ENCODE data around the gene FARS2.

FARS2 gene

GRCh38 chr6:5597413-5597812, 336.1 kb downstream of the FARS2 start:
- no peak overlapping the region for H3K9ac ChIP-seq (ENCODE audit: low read length)
- no CpG with 5 or more reads among the region's 7 CpGs for WGBS (ENCODE audit: extremely low coverage, insufficient coverage, insufficient read length)
- H3K79me1 ChIP-seq (ENCODE audit: low read length): no peaks in the 10 kb centered on the region
- no peak overlapping the region for H3K14ac ChIP-seq (ENCODE audit: low read length)
- H3K4me3 ChIP-seq (ENCODE audit: low read depth, low read length): no peak overlapping the region
- no peak overlapping the region for H3K4ac ChIP-seq (ENCODE audit: low read depth, low read length)
- no peak overlapping the region for H2BK5ac ChIP-seq (ENCODE audit: low read depth, low read length, poor library complexity)
- H3K4me1 ChIP-seq (ENCODE audit: control insufficient read depth in 1 of 2, insufficient read depth in 2 of 2, low read length in 2 of 2): no peaks in the 10 kb centered on the region
- no peak overlapping the region for H4K91ac ChIP-seq (ENCODE audit: low read depth, low read length)
- no peak for DNase-seq
- H2AK5ac ChIP-seq (ENCODE audit: low read length): no peak overlapping the region
- H3K79me2 ChIP-seq (ENCODE audit: control insufficient read depth, insufficient read depth, low read length, poor library complexity): no peaks in the 10 kb centered on the region
- H2BK120ac ChIP-seq (ENCODE audit: insufficient read depth, low read length, poor library complexity): no peak overlapping the region
- H2BK12ac ChIP-seq (ENCODE audit: low read length): no peak overlapping the region
- H3K18ac ChIP-seq (ENCODE audit: low read length): no peak overlapping the region
- no peak overlapping the region for H4K8ac ChIP-seq (ENCODE audit: low read depth, low read length)
- no peak overlapping the region for H3K23ac ChIP-seq (ENCODE audit: low read length)
- no peak overlapping the region for H2AFZ ChIP-seq (ENCODE audit: insufficient read depth, low read length, poor library complexity)
- H4K12ac ChIP-seq (ENCODE audit: low read depth, low read length): no peak overlapping the region
- H3K36me3 ChIP-seq (ENCODE audit: control insufficient read depth in 1 of 2, insufficient read depth in 2 of 2, low read length in 2 of 2): no peaks in the 10 kb centered on the region
- H3K4me2 ChIP-seq (ENCODE audit: low read length): no peak overlapping the region
- no peaks in the 10 kb centered on the region for H3K27me3 ChIP-seq (ENCODE audit: insufficient read depth, low read length)
- H3K27ac ChIP-seq (ENCODE audit: low read depth, low read length): no peak overlapping the region
- H3K9me3 ChIP-seq (ENCODE audit: insufficient read depth, low read depth, low read length): no peaks in the 10 kb centered on the region

DNA sequence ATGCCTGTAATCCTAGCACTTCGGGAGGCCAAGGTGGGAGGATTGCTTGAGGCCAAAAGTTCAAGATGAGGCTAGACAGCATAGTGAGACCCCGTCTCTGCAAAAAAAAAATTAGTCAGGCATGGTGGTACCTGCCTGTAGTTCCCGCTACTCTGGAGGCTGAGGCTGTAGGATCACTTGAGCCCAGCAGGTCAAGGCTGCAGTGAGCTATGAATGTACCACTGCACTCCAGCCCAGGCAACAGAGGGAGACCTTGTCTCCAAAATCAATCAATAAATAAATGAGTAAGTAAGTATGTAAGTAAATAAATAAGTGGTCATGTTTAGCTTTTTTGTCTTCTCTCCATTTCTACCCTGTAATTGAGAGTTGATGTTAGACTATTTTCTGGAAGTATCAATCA, 336.8 kb downstream of the FARS2 start:
- H3K18ac ChIP-seq (ENCODE audit: low read length): no peak overlapping the region
- H4K91ac ChIP-seq (ENCODE audit: low read depth, low read length): no peak overlapping the region
- no peaks in the 10 kb centered on the region for H3K79me2 ChIP-seq (ENCODE audit: control insufficient read depth, insufficient read depth, low read length, poor library complexity)
- no peaks in the 10 kb centered on the region for H3K4me1 ChIP-seq (ENCODE audit: control insufficient read depth in 1 of 2, insufficient read depth in 2 of 2, low read length in 2 of 2)
- no peak overlapping the region for H3K4ac ChIP-seq (ENCODE audit: low read depth, low read length)
- H2AK5ac ChIP-seq (ENCODE audit: low read length): no peak overlapping the region
- H3K9ac ChIP-seq (ENCODE audit: low read length): no peak overlapping the region
- H2BK5ac ChIP-seq (ENCODE audit: low read depth, low read length, poor library complexity): no peak overlapping the region
- no peak overlapping the region for H3K4me2 ChIP-seq (ENCODE audit: low read length)
- H2BK12ac ChIP-seq (ENCODE audit: low read length): no peak overlapping the region
- H4K8ac ChIP-seq (ENCODE audit: low read depth, low read length): no peak overlapping the region
- no peak overlapping the region for H3K27ac ChIP-seq (ENCODE audit: low read depth, low read length)
- no peak overlapping the region for H4K12ac ChIP-seq (ENCODE audit: low read depth, low read length)
- no peaks in the 10 kb centered on the region for H3K9me3 ChIP-seq (ENCODE audit: insufficient read depth, low read depth, low read length)
- H3K79me1 ChIP-seq (ENCODE audit: low read length): no peaks in the 10 kb centered on the region
- no peak for DNase-seq
- no peak overlapping the region for H2BK120ac ChIP-seq (ENCODE audit: insufficient read depth, low read length, poor library complexity)
- no peaks in the 10 kb centered on the region for H3K36me3 ChIP-seq (ENCODE audit: control insufficient read depth in 1 of 2, insufficient read depth in 2 of 2, low read length in 2 of 2)
- no peak overlapping the region for H2AFZ ChIP-seq (ENCODE audit: insufficient read depth, low read length, poor library complexity)
- WGBS (ENCODE audit: extremely low coverage, insufficient coverage, insufficient read length): no CpG with 5 or more reads among the region's 3 CpGs
- no peaks in the 10 kb centered on the region for H3K27me3 ChIP-seq (ENCODE audit: insufficient read depth, low read length)
- H3K14ac ChIP-seq (ENCODE audit: low read length): no peak overlapping the region
- no peak overlapping the region for H3K4me3 ChIP-seq (ENCODE audit: low read depth, low read length)
- no peak overlapping the region for H3K23ac ChIP-seq (ENCODE audit: low read length)

DNA sequence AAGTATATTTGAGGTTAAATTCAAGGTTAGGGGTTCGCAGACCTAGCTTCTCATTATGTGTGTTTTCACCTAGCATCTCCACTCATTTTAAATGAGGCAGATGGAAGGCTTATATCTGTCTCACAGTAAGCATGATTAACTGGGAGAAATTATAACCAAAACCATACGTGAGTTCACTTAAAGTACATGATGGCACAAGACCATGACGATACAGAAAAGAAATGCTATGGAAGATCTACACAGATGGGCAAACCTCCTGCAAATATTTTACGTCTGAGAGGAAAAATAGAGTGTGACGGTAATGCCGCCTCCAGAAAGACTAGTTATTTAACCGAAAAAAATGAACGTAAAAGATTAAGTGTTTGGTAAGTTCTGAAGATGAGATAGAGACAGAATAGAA, 337.8 kb downstream of the FARS2 start:
- no peak overlapping the region for H3K18ac ChIP-seq (ENCODE audit: low read length)
- H3K9ac ChIP-seq (ENCODE audit: low read length): no peak overlapping the region
- no peaks in the 10 kb centered on the region for H3K79me1 ChIP-seq (ENCODE audit: low read length)
- no peak overlapping the region for H2BK120ac ChIP-seq (ENCODE audit: insufficient read depth, low read length, poor library complexity)
- H4K8ac ChIP-seq (ENCODE audit: low read depth, low read length): no peak overlapping the region
- DNase-seq: no peak
- no peak overlapping the region for H4K12ac ChIP-seq (ENCODE audit: low read depth, low read length)
- H3K27me3 ChIP-seq (ENCODE audit: insufficient read depth, low read length): no peaks in the 10 kb centered on the region
- no peaks in the 10 kb centered on the region for H3K9me3 ChIP-seq (ENCODE audit: insufficient read depth, low read depth, low read length)
- WGBS (ENCODE audit: extremely low coverage, insufficient coverage, insufficient read length): 100% methylated on average over 1 of the region's 8 CpGs
- H3K4me3 ChIP-seq (ENCODE audit: low read depth, low read length): no peak overlapping the region
- H3K79me2 ChIP-seq (ENCODE audit: control insufficient read depth, insufficient read depth, low read length, poor library complexity): no peaks in the 10 kb centered on the region
- H3K14ac ChIP-seq (ENCODE audit: low read length): no peak overlapping the region
- H4K91ac ChIP-seq (ENCODE audit: low read depth, low read length): no peak overlapping the region
- H2BK12ac ChIP-seq (ENCODE audit: low read length): no peak overlapping the region
- H2AFZ ChIP-seq (ENCODE audit: insufficient read depth, low read length, poor library complexity): no peak overlapping the region
- H3K36me3 ChIP-seq (ENCODE audit: control insufficient read depth in 1 of 2, insufficient read depth in 2 of 2, low read length in 2 of 2): no peaks in the 10 kb centered on the region
- no peak overlapping the region for H2AK5ac ChIP-seq (ENCODE audit: low read length)
- H3K4me1 ChIP-seq (ENCODE audit: control insufficient read depth in 1 of 2, insufficient read depth in 2 of 2, low read length in 2 of 2): no peaks in the 10 kb centered on the region
- H3K4me2 ChIP-seq (ENCODE audit: low read length): no peak overlapping the region
- no peak overlapping the region for H3K23ac ChIP-seq (ENCODE audit: low read length)
- no peak overlapping the region for H2BK5ac ChIP-seq (ENCODE audit: low read depth, low read length, poor library complexity)
- H3K27ac ChIP-seq (ENCODE audit: low read depth, low read length): no peak overlapping the region
- H3K4ac ChIP-seq (ENCODE audit: low read depth, low read length): no peak overlapping the region

- no CpG with 5 or more reads among the region's 5 CpGs for WGBS (ENCODE audit: extremely low coverage, insufficient coverage, insufficient read length)
- H3K4me1 ChIP-seq (ENCODE audit: control insufficient read depth in 1 of 2, insufficient read depth in 2 of 2, low read length in 2 of 2): no peaks in the 10 kb centered on the region
Measured at GRCh38 chr6:5605937-5606336, 344.6 kb downstream of the FARS2 start.

More at GRCh38 chr6:5605937-5606336, 344.6 kb downstream of the FARS2 start:
- H3K27ac ChIP-seq (ENCODE audit: low read depth, low read length): no peak overlapping the region
- no peak overlapping the region for H3K23ac ChIP-seq (ENCODE audit: low read length)
- H3K4ac ChIP-seq (ENCODE audit: low read depth, low read length): no peak overlapping the region
- H3K9ac ChIP-seq (ENCODE audit: low read length): no peak overlapping the region
- no peak for DNase-seq
- no peak overlapping the region for H3K18ac ChIP-seq (ENCODE audit: low read length)
- no peaks in the 10 kb centered on the region for H3K36me3 ChIP-seq (ENCODE audit: control insufficient read depth in 1 of 2, insufficient read depth in 2 of 2, low read length in 2 of 2)
- H4K91ac ChIP-seq (ENCODE audit: low read depth, low read length): no peak overlapping the region
- no peak overlapping the region for H2BK12ac ChIP-seq (ENCODE audit: low read length)
- no peaks in the 10 kb centered on the region for H3K9me3 ChIP-seq (ENCODE audit: insufficient read depth, low read depth, low read length)
- H4K8ac ChIP-seq (ENCODE audit: low read depth, low read length): no peak overlapping the region
- no peak overlapping the region for H3K4me2 ChIP-seq (ENCODE audit: low read length)
- H2AFZ ChIP-seq (ENCODE audit: insufficient read depth, low read length, poor library complexity): no peak overlapping the region
- H3K27me3 ChIP-seq (ENCODE audit: insufficient read depth, low read length): no peaks in the 10 kb centered on the region
- H4K12ac ChIP-seq (ENCODE audit: low read depth, low read length): no peak overlapping the region
- H3K14ac ChIP-seq (ENCODE audit: low read length): no peak overlapping the region
- H2AK5ac ChIP-seq (ENCODE audit: low read length): no peak overlapping the region
- H2BK120ac ChIP-seq (ENCODE audit: insufficient read depth, low read length, poor library complexity): no peak overlapping the region
- no peaks in the 10 kb centered on the region for H3K79me2 ChIP-seq (ENCODE audit: control insufficient read depth, insufficient read depth, low read length, poor library complexity)
- no peak overlapping the region for H2BK5ac ChIP-seq (ENCODE audit: low read depth, low read length, poor library complexity)
- H3K79me1 ChIP-seq (ENCODE audit: low read length): no peaks in the 10 kb centered on the region
- no peak overlapping the region for H3K4me3 ChIP-seq (ENCODE audit: low read depth, low read length)
